ENCODE data around the gene PNPLA2.
A peak's percentile ranks its signal among the peaks of the same experiment; 100 is the strongest.

The PNPLA2 gene

GRCh38 chr11:846496-847098 lies 27.9 kb downstream of the PNPLA2 start:
- no peak for DNase-seq

- DNase-seq = no peak
Observed at GRCh38 chr11:847876-848275, 29.2 kb downstream of the PNPLA2 start.

- peak; percentile 83 for DNase-seq
Observed at GRCh38 chr11:848380-848931, 29.7 kb downstream of the PNPLA2 start.

GRCh38 chr11:849104-849824 lies 30.6 kb downstream of the PNPLA2 start:
- peak; percentile 56 for DNase-seq

- DNase-seq = no peak
Observed at GRCh38 chr11:849951-850774, 31.4 kb downstream of the PNPLA2 start.

GRCh38 chr11:850775-851763 lies 32.4 kb downstream of the PNPLA2 start:
- DNase-seq = no peak

GRCh38 chr11:852762-853161 lies 34.0 kb downstream of the PNPLA2 start:
- DNase-seq = no peak

GRCh38 chr11:853682-854448 lies 35.2 kb downstream of the PNPLA2 start:
- DNase-seq = no peak

GRCh38 chr11:854601-855329 lies 36.1 kb downstream of the PNPLA2 start:
- DNase-seq = no peak

- no peak for DNase-seq
Observed at GRCh38 chr11:855330-855674, 36.6 kb downstream of the PNPLA2 start.

- DNase-seq = no peak
Observed at GRCh38 chr11:855796-856195, 37.1 kb downstream of the PNPLA2 start.

- DNase-seq = no peak
Observed at GRCh38 chr11:856397-856796, 37.7 kb downstream of the PNPLA2 start.

- no peak for DNase-seq
Observed at GRCh38 chr11:858053-858761, 39.5 kb downstream of the PNPLA2 start.

GRCh38 chr11:858762-859339 lies 40.1 kb downstream of the PNPLA2 start:
- DNase-seq = no peak

GRCh38 chr11:859394-860131 lies 40.8 kb downstream of the PNPLA2 start:
- DNase-seq = no peak

GRCh38 chr11:860234-861104 lies 41.8 kb downstream of the PNPLA2 start:
- DNase-seq = no peak

- no peak for DNase-seq
Observed at GRCh38 chr11:861105-861479, 42.4 kb downstream of the PNPLA2 start.

GRCh38 chr11:862081-862661 lies 43.5 kb downstream of the PNPLA2 start:
- DNase-seq = no peak

Data from stimulated activated CD8-positive, alpha-beta memory T cell treated with anti-CD3 and anti-CD28 coated beads, Interleukin-4, amount 100 ng/mL, for 48 hours (primary cell).